K562 (cell line): ENCODE data around the gene CDK14. TPM values are rescaled to one million over a fixed set of nuclear protein-coding genes. Genes with fewer than 3 reads are reported as not detected.

Experiments
- ATAC-seq: fragments of 200-7000 bp; cut with Tn5 transposase; 3 replicates; pipeline ENCODE4 v1.9.1; 2020; ENCODE audit warnings: moderate library complexity
- BruUV-seq: library from RNA; stranded (reverse); fragments of 400-500 nt; replicated peaks from 2 replicates; lab custom pipeline; 2021; lab: Mats Ljungman, UMichigan
- CTCF ChIA-PET: fragments of 300-600 bp; formaldehyde crosslinking; extraction: SDS; loops from one replicate; lab custom pipeline; 2021; ENCODE audit warnings: low intra/inter-chr PET ratio; lab: Yijun Ruan, JAX
- POLR2A ChIA-PET: fragments of 300-600, 350-650 bp; sonication (Branson Sonifier 250); formaldehyde crosslinking; extraction: SDS; loops from one replicate; lab custom pipeline; 2021; ENCODE audit warnings: antibody characterized with exemption, inconsistent platforms; lab: Yijun Ruan, JAX
- DNase-seq, 4 experiments: peaks; one replicate each; pipeline versions ENCODE4 v3.0.0 to v3.0.0-alpha.2; 2011 to 2018; ENCODE audit warnings: low spot score in 3 of 4, mixed read lengths in 3 of 4; ENCODE audit errors: extremely low read depth in 1 of 4
- FAIRE-seq: peaks from 2 replicates; lab custom pipeline; 2011; peaks lifted over from hg19 to GRCh38; lab: Jason Lieb, UNC
- H2AFZ ChIP-seq: 2 replicates; pipeline ENCODE4 v1.6.0; 2011; ENCODE audit warnings: low read depth, low read length, control low read depth, inconsistent platforms
- H3K27ac ChIP-seq: fragments of 200-600 bp; 3 replicates; pipeline ENCODE4 v1.8.0; 2011; ENCODE audit warnings: low read depth, mild to moderate bottlenecking, control low read depth, inconsistent platforms, low read length, moderate library complexity, mixed read lengths; ENCODE audit errors: extremely low read depth
- H3K27me3 ChIP-seq, 2 experiments: fragments of 300-600 bp in 1 of 2; 2 replicates in 1 of 2; 3 replicates in 1 of 2; pipeline versions ENCODE4 v1.6.0 to v1.8.0; 2011; ENCODE audit warnings: inconsistent platforms in 2 of 2, low read length in 2 of 2, mild to moderate bottlenecking in 1 of 2, mixed read lengths in 1 of 2, moderate library complexity in 1 of 2; ENCODE audit not compliant: control insufficient read depth in 2 of 2, insufficient read depth in 2 of 2
- H3K36me3 ChIP-seq: fragments of 300-600 bp; 3 replicates; pipeline ENCODE4 v1.8.0; 2011; ENCODE audit warnings: mild to moderate bottlenecking, low read length, inconsistent platforms; ENCODE audit not compliant: control insufficient read depth, insufficient read depth
- H3K4me1 ChIP-seq, 2 experiments: fragments of 200-600 bp in 1 of 2; replicated peaks in 1 of 2; 2 replicates in 1 of 2; 3 replicates in 1 of 2; pipeline versions ENCODE4 v1.5.1 to v1.8.0; 2011; ENCODE audit warnings: inconsistent platforms in 2 of 2, low read length in 2 of 2, mild to moderate bottlenecking in 1 of 2, mixed read lengths in 1 of 2, moderate library complexity in 1 of 2; ENCODE audit not compliant: control insufficient read depth in 2 of 2, insufficient read depth in 2 of 2
- H3K4me2 ChIP-seq: 2 replicates; pipeline ENCODE4 v1.6.1; 2011; ENCODE audit warnings: low read length, control low read depth, inconsistent platforms, mixed read lengths; ENCODE audit not compliant: insufficient read depth
- H3K4me3 ChIP-seq: fragments of 200-600 bp; sonication (generic), shearing (Covaris generic); 2 replicates; pipeline ENCODE4 v1.5.1; 2016; ENCODE audit warnings: control low read depth, inconsistent platforms
- H3K79me2 ChIP-seq: fragments of 200-600 bp; 3 replicates; pipeline ENCODE4 v1.8.0; 2011; ENCODE audit warnings: low read length, inconsistent platforms; ENCODE audit not compliant: control insufficient read depth, insufficient read depth
- H3K9ac ChIP-seq, 2 experiments: 2 replicates each; pipeline versions ENCODE4 v1.6.0 to v1.6.1; 2011; ENCODE audit warnings: low read depth in 2 of 2, low read length in 2 of 2, control low read depth in 1 of 2, inconsistent platforms in 1 of 2, mild to moderate bottlenecking in 1 of 2, mixed read lengths in 1 of 2; ENCODE audit not compliant: insufficient read depth in 1 of 2
- H3K9me1 ChIP-seq: one replicate; pipeline ENCODE4 v1.6.0; 2011; ENCODE audit warnings: inconsistent platforms, mild to moderate bottlenecking, low read length, moderate library complexity; ENCODE audit not compliant: control insufficient read depth, insufficient read depth
- H3K9me3 ChIP-seq: replicated peaks from 2 replicates; pipeline ENCODE4 v1.5.1; 2011; ENCODE audit warnings: low read depth, low read length, inconsistent platforms; ENCODE audit not compliant: control insufficient read depth, insufficient read depth
- H4K20me1 ChIP-seq: replicated peaks from 2 replicates; pipeline ENCODE4 v1.6.1; 2011; ENCODE audit warnings: low read length, inconsistent platforms, mixed read lengths; ENCODE audit not compliant: control insufficient read depth, insufficient read depth
- CBX2 ChIP-seq: fragments of 200-600 bp; sonication (generic); IDR thresholded peaks from one replicate; pipeline ENCODE4 v1.6.1; 2012; ENCODE audit warnings: mild to moderate bottlenecking, low read length, inconsistent platforms; ENCODE audit not compliant: insufficient read depth, poor library complexity, severe bottlenecking
- TCF7L2 ChIP-seq: fragments of 150-350 bp; IDR thresholded peaks from 2 replicates; pipeline ENCODE4 v1.6.1; 2016; ENCODE audit warnings: low read depth, mild to moderate bottlenecking, low read length, moderate library complexity
- ZHX1 ChIP-seq: fragments of 150-350 bp; conservative IDR thresholded peaks from 2 replicates; pipeline ENCODE4 v1.6.1; 2014; ENCODE audit warnings: low read length
- WGBS: fragments of 100-300 bp; shearing (Covaris generic); methylation state at CpG from one replicate; pipeline ENCODE4 v1.1.6; 2016; ENCODE audit warnings: low coverage, mixed read lengths; ENCODE audit not compliant: insufficient coverage; ENCODE audit errors: missing lambda C conversion rate; 5-methylcytosine and 5-hydroxymethylcytosine counted together
- in situ Hi-C: fragments of 300-500 bp; cut with MboI; formaldehyde crosslinking; loops from 4 replicates; pipeline ENCODE4 v1.15.0; 2018; ENCODE audit warnings: inconsistent platforms, mixed read lengths
- intact Hi-C: fragments of 100-400 bp; cut with micrococcal nuclease; formaldehyde crosslinking; loops from 2 replicates; pipeline ENCODE4 v1.14.2; 2022
- polyA plus RNA-seq, 8 experiments: library from polyadenylated mRNA; depleted of rRNA in 4 of 8; stranded (reverse) in 5 of 8; unstranded in 3 of 8; fragments of >200 nt; fragmentation: Nextera tagmentation in 2 of 8; fragmentation: Illumina TruSeq in 1 of 8; extraction: Ambion mirVana in 2 of 8; extraction: Trizol in 1 of 8; gene quantifications; 2 replicates each; pipeline versions ENCODE4 v1.2.1 to v1.2.3, GENCODE V29; 2011 to 2014; ENCODE audit warnings: inconsistent platforms in 1 of 8, missing spikeins in 1 of 8
- total RNA-seq, 7 experiments: library from RNA; depleted of rRNA in 6 of 7; stranded (reverse); fragments of >200 nt in 6 of 7; fragmentation: Illumina TruSeq in 2 of 7; extraction: Trizol in 2 of 7; gene quantifications; 2 replicates each; pipeline versions ENCODE4 v1.2.1 to v1.2.3, GENCODE V29; 2011 to 2021; ENCODE audit warnings: low replicate concordance in 1 of 7

The CDK14 gene
- total and polyA plus RNA-seq, 9 of the 15 experiments (the other 6 are each of a cell fraction or from before 2014, with no cell fraction given): 0.03 to 0.91 (median 0.16) TPM

GRCh38 chr7:91088691-91089090 is 492.6 kb downstream of the CDK14 start:
- DNase-seq (no peak), ATAC-seq (no peak)
- intact Hi-C loops: loop anchor here (1.0 to 10.0 kb wide), 4 partner anchors 346 to 766 kb away; no protein-coding TSS in a partner anchor
- in situ Hi-C loops: loop anchor here (5.0 kb wide), 1 partner anchor 549 kb away; no protein-coding TSS in a partner anchor
- H3K4me1 ChIP-seq: no peaks in the 10 kb centered on the region
- H3K36me3 ChIP-seq: no peaks in the 10 kb centered on the region
- H3K4me2 ChIP-seq: no peak overlapping the region
- no peaks in the 10 kb centered on the region for H3K79me2 ChIP-seq
- no peak overlapping the region for H3K27ac ChIP-seq
- no peak overlapping the region for H2AFZ ChIP-seq
- peaks cover 2 to 5% of the 10 kb centered on the region in 2 experiments; a peak in 1 of 5 replicates for H3K27me3 ChIP-seq
- no peaks in the 10 kb centered on the region for H4K20me1 ChIP-seq
- H3K9me1 ChIP-seq: no peaks in the 10 kb centered on the region
- no peak for TF ChIP-seq ZHX1
- TF ChIP-seq CBX2: no peak
- no peak for TF ChIP-seq TCF7L2
- TF ChIP-seq, all 486 proteins: peak for 0
- Histone ChIP-seq H3K9ac (no peak overlapping the region), H3K4me3 (no peak overlapping the region), H3K9me3 (no peaks in the 10 kb centered on the region)
- FAIRE-seq: no peak
- POLR2A ChIA-PET: no interaction called here
- no TSS peak for BruUV-seq
- 4% methylated on average over 1 of the region's 1 CpG for whole genome bisulfite sequencing
- CTCF ChIA-PET: interaction anchor here (0.6 to 1.6 kb wide), 3 partner anchors 42 to 696 kb away, joined by 3 to 6 read pairs (median 4); no protein-coding TSS in a partner anchor
